NCI-H1694 treated with DMSO at 0.1 percent for 48 hours (cell line): Measurements from ENCODE around the gene ARL10.

Source experiments
- DNase-seq: peaks from one replicate; lab custom pipeline; 2025; lab: John Stamatoyannopoulos, UW

ARL10 gene

DNA sequence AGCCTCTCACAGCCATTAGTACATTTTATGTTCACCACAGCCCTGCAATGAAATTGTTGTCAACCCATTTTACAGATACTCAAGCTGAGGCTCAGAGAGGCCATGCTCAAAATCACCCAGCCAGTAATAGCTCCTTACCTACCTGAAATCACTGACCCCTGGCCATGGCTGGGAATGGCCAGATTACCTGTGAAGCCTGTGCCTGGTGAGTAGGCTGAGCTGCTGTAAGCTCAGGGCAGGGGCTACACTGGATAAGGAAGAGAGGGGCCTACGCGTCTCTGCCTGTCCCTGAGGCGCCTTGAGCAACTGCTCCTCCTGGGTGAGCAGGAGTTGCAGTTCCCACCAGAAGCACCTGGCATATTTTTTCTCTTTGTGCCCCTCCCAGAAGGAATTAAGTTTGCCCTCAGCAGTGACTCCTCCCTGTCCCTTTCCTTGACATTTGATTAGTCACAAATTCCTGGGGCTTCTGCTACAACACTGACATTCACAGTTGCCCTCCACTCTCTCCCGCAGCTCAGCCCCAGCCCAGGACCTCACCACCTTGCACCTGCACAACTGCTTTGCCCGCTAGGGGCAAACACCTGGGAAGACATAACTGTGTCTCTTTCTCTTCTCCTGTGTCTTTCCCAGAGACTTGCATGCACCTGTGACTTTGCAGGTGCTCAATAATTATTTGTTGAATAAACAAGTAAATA, 45.3 kb downstream of the ARL10 start:
- no peak for DNase-seq

- no peak for DNase-seq
Measured at GRCh38 chr5:176412517-176413254, 47.4 kb downstream of the ARL10 start.

- DNase-seq, result no peak
Measured at GRCh38 chr5:176413255-176413565, 47.9 kb downstream of the ARL10 start.

GRCh38 chr5:176413709-176414191, 48.5 kb downstream of the ARL10 start:
- DNase-seq, result no peak

DNA sequence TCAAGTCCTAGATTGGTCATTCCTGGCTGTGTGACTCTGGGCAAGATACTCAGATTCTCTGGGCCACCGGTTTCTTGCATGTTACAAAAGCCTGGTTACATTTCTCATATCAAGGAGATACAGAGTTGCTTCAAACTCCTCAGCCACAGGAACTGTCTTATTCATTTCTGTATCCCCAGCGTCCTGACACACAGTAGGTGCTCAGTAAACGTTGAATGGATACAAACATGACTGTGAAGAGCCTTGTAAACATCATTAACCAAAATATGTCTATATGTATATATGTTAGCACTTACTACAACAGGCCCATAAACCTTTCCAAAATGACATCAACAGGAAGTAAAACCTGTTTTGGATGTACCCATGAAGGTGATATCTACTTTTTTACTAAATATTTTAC, 49.4 kb downstream of the ARL10 start:
- DNase-seq, result no peak

- no peak for DNase-seq
Measured at GRCh38 chr5:176415240-176415951, 50.1 kb downstream of the ARL10 start.

GRCh38 chr5:176415952-176416924, 51.0 kb downstream of the ARL10 start, which contains the start of gene CLTB:
Gene CLTB, minus strand, starts transcription at chr5:176416539. Its CDS starts 176 bp downstream, at chr5:176416363.
- DNase-seq, result peak; percentile 48

- DNase-seq, result no peak
Measured at GRCh38 chr5:176416965-176417364, 51.7 kb downstream of the ARL10 start.

- no peak for DNase-seq
Measured at GRCh38 chr5:176418251-176418650, 53.0 kb downstream of the ARL10 start.

DNA sequence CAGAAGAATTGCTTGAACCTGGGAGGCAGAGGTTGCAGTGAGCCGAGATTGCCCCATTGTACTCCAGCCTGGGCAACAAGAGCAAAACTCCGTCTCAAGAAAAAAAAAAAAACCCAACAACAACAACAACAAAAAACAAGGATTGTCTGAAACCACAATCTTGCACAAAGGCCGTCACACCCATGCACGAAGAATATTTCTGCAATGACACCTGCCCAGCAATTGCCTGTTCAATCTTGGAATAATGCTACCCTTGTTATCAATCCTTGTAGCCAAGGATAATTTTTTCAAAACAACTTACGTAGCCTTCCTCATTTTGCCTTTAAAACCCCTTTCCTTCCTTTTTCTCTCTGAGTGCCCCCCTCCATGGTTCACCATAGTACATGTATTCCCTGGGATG, 54.8 kb downstream of the ARL10 start:
- DNase-seq, result no peak

GRCh38 chr5:176420972-176421544, 55.8 kb downstream of the ARL10 start:
- no peak for DNase-seq

DNA sequence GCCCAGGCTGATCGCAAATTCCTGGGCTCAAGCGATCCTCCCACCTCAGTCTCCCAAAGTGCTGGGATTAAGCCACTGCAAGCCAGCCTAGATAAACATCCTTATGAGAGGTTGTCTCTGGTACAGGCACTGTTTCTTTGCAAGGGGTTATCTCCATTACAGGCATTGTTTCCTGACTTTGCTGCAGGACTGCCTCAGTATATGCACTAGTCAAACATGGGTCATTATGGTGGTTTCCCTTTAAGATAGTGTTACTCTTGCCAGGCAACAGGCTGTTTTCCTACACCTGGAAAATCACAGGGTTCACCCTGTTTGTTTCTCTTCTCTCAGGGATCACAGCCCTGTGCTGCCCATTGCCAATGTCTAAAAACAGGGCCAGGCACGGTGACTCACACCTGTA, 58.9 kb downstream of the ARL10 start:
- no peak for DNase-seq

DNA sequence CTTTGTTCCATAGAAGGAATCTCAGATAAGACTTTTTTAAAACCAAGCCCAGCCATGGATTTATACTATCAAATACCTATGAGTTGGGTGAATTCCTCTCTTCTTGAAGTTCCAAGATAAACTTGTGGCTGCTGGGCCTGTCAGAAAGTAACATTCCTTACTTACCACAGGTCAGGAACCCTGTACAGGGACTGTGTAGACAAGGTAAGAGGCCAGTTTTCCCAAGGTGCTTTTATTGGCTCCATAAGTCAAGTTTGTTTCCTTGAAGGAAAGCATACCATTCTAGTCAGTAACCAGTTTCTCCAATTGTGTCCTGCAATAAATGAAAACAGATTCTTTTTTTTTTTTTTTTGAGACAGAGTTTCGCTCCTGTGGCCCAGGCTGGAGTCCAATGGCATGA, 59.9 kb downstream of the ARL10 start:
- no peak for DNase-seq

- no peak for DNase-seq
Measured at GRCh38 chr5:176425791-176426190, 60.5 kb downstream of the ARL10 start.

DNA sequence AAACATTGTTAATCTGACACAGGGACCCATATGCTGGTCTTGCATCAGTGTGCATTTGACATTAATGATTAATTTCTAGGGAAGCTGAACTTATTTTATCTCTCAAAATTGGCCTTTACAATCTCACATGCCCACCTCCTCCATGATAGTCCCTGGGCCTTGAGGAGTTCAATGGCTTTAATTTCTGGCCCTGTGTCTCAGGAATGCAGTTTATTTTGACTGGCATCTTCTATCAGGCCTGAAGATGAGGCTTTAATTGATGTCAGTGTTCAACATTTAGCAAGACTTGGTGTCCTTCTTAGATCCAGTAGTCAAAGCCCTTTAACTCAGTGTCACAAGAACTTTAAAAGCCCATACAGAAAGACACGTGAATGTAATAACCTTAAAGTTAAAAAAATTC, 61.6 kb downstream of the ARL10 start:
- no peak for DNase-seq

DNA sequence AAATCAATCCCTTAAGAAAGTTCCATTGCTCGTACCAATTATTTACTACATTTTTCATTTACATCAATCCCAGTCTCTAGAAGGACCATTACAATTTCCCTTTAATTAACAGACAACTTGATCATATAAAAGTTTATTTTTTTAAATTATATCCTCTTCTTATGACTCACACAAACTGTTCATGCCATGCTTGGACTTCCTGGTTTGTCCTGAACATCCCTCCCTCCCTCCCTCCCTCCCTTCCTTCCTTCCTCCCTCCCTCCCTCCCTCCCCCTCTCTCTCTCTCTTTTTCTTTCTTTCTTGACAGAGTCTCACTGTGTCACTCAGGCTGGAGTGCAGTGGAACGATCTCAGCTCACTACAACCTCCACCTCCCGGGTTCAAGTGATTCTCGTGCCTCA, 62.7 kb downstream of the ARL10 start:
- DNase-seq, result no peak

DNA sequence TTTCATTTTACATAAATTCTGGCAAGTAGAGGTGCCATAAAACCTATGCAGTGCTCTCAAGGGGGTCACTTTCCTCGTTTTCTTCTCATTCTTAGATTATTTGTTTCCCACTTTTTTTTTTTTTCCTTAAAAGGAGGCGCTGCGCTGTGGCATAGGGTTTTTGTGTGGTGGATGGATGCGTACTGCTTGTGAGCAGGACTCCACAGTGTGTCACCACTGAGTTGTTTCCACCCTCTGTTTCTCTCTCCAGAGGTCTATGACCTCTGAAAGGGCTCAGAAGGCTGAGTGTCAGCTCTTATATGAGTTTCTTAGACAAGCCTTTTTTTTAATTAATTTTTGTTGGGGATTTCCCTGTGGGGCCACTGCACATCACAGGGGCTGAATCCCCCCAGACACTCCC, 64.7 kb downstream of the ARL10 start:
- DNase-seq, result no peak
